GM13977 (cell line): ENCODE measurements around the gene ISYNA1.

ENCODE experiments used
- DNase-seq: peaks from one replicate; pipeline ENCODE4 v3.0.0; 2012; ENCODE audit warnings: low spot score
- in situ Hi-C: fragments of 300-500 bp; cut with MboI; formaldehyde crosslinking; loops from one replicate; pipeline ENCODE4 v1.12.0; 2022; ENCODE audit warnings: low sequenced_read_pairs, low pct_unique_long_range_greater_than_20kb, mixed read lengths, inconsistent platforms; ENCODE audit not compliant: unreplicated experiment
- TF ChIP-seq, protein P1 (sequence below): IDR thresholded peaks from 2 replicates; pipeline ENCODE4 v1.5.1; 2012; ENCODE audit warnings: mild to moderate bottlenecking, control low read depth; ENCODE audit not compliant: insufficient read depth; ENCODE audit errors: extremely low read depth, missing control alignments

Gene ISYNA1

GRCh38 chr19:18424890-18425514, 12.9 kb downstream of the ISYNA1 start:
- DNase-seq = no peak
- TF ChIP-seq, protein P1, sequence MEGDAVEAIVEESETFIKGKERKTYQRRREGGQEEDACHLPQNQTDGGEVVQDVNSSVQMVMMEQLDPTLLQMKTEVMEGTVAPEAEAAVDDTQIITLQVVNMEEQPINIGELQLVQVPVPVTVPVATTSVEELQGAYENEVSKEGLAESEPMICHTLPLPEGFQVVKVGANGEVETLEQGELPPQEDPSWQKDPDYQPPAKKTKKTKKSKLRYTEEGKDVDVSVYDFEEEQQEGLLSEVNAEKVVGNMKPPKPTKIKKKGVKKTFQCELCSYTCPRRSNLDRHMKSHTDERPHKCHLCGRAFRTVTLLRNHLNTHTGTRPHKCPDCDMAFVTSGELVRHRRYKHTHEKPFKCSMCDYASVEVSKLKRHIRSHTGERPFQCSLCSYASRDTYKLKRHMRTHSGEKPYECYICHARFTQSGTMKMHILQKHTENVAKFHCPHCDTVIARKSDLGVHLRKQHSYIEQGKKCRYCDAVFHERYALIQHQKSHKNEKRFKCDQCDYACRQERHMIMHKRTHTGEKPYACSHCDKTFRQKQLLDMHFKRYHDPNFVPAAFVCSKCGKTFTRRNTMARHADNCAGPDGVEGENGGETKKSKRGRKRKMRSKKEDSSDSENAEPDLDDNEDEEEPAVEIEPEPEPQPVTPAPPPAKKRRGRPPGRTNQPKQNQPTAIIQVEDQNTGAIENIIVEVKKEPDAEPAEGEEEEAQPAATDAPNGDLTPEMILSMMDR = no peak
- in situ Hi-C loops = no loop called here

- in situ Hi-C loops = no loop called here
- TF ChIP-seq, protein P1 = no peak
- no peak for DNase-seq
Observed at GRCh38 chr19:18424122-18424889, 13.6 kb downstream of the ISYNA1 start.

GRCh38 chr19:18423258-18424020, 14.5 kb downstream of the ISYNA1 start:
- TF ChIP-seq, protein P1 = no peak

DNA sequence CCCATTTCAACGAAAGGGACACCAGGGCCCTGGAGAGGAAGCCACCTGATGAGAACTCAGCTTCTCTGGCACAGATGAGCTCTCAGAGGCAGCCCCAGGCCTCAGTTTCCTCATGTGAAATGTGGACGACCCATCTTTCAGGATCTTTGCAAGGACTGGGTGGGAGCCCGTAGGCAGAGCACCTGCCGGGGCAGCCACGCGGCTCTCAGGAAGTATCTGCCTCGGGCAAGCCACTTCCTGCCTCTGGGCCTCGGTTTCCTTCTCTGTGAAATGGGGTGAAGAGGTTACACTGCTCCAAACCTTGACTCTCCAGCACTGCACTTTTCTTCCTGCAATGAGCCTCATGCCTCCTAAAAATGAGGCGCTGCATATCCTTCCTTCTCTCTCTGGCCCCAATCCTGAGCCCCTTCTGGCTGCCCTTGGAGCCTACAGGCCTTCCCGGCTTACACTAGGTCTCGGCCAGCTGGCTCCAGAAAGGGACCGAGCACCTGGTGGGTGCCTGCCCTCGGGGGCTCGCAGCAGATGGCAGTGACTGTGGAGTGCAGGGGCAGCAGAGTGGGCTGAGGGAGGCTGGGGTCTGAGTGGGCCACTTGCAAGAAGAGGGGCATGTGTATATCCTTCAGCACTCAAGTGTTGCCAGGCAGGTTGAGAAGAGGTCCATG, 15.3 kb downstream of the ISYNA1 start:
- no peak for DNase-seq
- TF ChIP-seq, protein P1 = no peak
- in situ Hi-C loops = no loop called here

More at GRCh38 chr19:18423258-18424020, 14.5 kb downstream of the ISYNA1 start:
- in situ Hi-C loops = no loop called here
- no peak for DNase-seq

GRCh38 chr19:18421371-18421959, 16.5 kb downstream of the ISYNA1 start:
- no peak for DNase-seq
- in situ Hi-C loops = no loop called here
- TF ChIP-seq, protein P1 = no peak

DNA sequence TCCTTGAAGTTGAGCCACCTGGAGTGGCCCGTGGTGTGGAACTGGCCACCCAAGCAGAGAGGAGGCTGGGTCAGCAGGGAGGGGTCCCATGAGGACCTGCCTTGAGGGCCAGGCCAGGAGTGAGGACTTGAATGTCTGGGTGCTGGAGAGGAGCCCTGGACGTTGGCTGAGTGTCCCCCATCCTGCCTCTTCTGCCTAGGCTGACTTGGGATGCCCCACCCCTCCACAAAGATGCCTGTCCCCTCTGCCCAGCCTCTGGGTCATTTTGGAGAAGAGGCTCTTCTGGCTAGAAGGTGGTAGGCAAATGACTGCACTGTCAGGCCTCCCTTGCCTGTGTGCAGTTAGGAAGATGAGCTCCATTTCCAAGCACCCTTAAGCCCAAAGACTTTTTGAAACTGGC, 17.0 kb downstream of the ISYNA1 start:
- DNase-seq = no peak
- TF ChIP-seq, protein P1 = no peak
- in situ Hi-C loops = no loop called here
